ENCODE data around the gene MTX1.

DNA sequence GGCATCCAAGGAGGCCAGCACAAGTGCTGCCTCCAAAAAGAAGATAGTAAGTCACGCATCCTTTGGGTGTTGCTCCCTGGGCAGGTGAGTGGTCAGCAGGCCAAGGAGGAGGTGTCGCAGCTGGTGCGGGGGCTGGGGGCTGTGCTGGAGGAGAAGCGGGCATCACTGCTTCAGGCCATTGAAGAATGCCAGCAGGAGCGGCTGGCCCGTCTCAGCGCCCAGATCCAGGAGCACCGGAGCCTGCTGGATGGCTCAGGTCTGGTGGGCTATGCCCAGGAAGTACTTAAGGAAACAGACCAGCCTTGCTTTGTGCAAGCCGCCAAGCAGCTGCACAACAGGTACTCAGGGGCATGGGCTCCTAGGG is 30.6 kb upstream of the MTX1 start:
- TF ChIP-seq POLR2A (IDR thresholded peaks at IDR 0.05), result no peak
- TF ChIP-seq, protein P1, sequence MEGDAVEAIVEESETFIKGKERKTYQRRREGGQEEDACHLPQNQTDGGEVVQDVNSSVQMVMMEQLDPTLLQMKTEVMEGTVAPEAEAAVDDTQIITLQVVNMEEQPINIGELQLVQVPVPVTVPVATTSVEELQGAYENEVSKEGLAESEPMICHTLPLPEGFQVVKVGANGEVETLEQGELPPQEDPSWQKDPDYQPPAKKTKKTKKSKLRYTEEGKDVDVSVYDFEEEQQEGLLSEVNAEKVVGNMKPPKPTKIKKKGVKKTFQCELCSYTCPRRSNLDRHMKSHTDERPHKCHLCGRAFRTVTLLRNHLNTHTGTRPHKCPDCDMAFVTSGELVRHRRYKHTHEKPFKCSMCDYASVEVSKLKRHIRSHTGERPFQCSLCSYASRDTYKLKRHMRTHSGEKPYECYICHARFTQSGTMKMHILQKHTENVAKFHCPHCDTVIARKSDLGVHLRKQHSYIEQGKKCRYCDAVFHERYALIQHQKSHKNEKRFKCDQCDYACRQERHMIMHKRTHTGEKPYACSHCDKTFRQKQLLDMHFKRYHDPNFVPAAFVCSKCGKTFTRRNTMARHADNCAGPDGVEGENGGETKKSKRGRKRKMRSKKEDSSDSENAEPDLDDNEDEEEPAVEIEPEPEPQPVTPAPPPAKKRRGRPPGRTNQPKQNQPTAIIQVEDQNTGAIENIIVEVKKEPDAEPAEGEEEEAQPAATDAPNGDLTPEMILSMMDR (IDR thresholded peaks at IDR 0.05), result no peak

Data from lower leg skin (tissue), 3 donors.